ENCODE results near the gene TDRD9. TPM values are rescaled to one million over a fixed set of nuclear protein-coding genes. Genes with fewer than 3 reads are reported as not detected.
A peak's percentile ranks its signal among the peaks of the same experiment; 100 is the strongest.

Gene TDRD9
- total RNA-seq, 2 donors from 2014 or later, result 0.10 to 0.68 TPM

- no peaks in the 10 kb centered on the region for H3K9me3 Mint-ChIP-seq
- H3K36me3 Mint-ChIP-seq, result no peaks in the 10 kb centered on the region
- DNase-seq (ENCODE audit: low spot score in 2 of 2), result no peak
- H3K27ac Mint-ChIP-seq, result no peak overlapping the region
- ATAC-seq, result no peak
Observed at GRCh38 chr14:103995876-103996275, 67.6 kb downstream of the TDRD9 start.

GRCh38 chr14:103997391-103997790 lies 69.1 kb downstream of the TDRD9 start:
- no peak for ATAC-seq
- H3K27ac Mint-ChIP-seq, result no peak overlapping the region
- DNase-seq (ENCODE audit: low spot score in 2 of 2), result no peak
- H3K9me3 Mint-ChIP-seq, result no peaks in the 10 kb centered on the region
- no peaks in the 10 kb centered on the region for H3K36me3 Mint-ChIP-seq

- DNase-seq (ENCODE audit: low spot score in 2 of 2) (no peak), ATAC-seq (no peak)
- H3K36me3 Mint-ChIP-seq, result no peaks in the 10 kb centered on the region
- H3K9me3 Mint-ChIP-seq, result no peaks in the 10 kb centered on the region
- no peak overlapping the region for H3K27ac Mint-ChIP-seq
Observed at GRCh38 chr14:103998027-103998426, 69.8 kb downstream of the TDRD9 start.

GRCh38 chr14:103999795-104000440 lies 71.7 kb downstream of the TDRD9 start:
- peak in 1 of 2 donors; percentile 64 for ATAC-seq
- no peak for DNase-seq (ENCODE audit: low spot score in 2 of 2)
- H3K9me3 Mint-ChIP-seq, result no peaks in the 10 kb centered on the region
- H3K36me3 Mint-ChIP-seq, result no peaks in the 10 kb centered on the region
- no peak overlapping the region for H3K27ac Mint-ChIP-seq

GRCh38 chr14:104001003-104001402 lies 72.7 kb downstream of the TDRD9 start:
- ATAC-seq, result peak in 1 of 2 donors; percentile 67
- DNase-seq (ENCODE audit: low spot score in 2 of 2), result no peak
- Mint-ChIP-seq H3K27ac (no peak overlapping the region), H3K36me3 (no peaks in the 10 kb centered on the region), H3K9me3 (no peaks in the 10 kb centered on the region)

- H3K36me3 Mint-ChIP-seq, result no peaks in the 10 kb centered on the region
- H3K9me3 Mint-ChIP-seq, result no peaks in the 10 kb centered on the region
- no peak for ATAC-seq
- no peak for DNase-seq (ENCODE audit: low spot score in 2 of 2)
- H3K27ac Mint-ChIP-seq, result no peak overlapping the region
Observed at GRCh38 chr14:104003616-104004015, 75.4 kb downstream of the TDRD9 start.

- Mint-ChIP-seq H3K36me3 (no peaks in the 10 kb centered on the region), H3K27ac (peak overlapping the region in 1 of 2 donors; percentile 11), H3K9me3 (no peaks in the 10 kb centered on the region)
- no peak for DNase-seq (ENCODE audit: low spot score in 2 of 2)
- no peak for ATAC-seq
Observed at GRCh38 chr14:104004849-104005248, 76.6 kb downstream of the TDRD9 start.

- Mint-ChIP-seq H3K9me3 (no peaks in the 10 kb centered on the region), H3K36me3 (no peaks in the 10 kb centered on the region), H3K27ac (peak overlapping the region in 1 of 2 donors; percentile 11)
- DNase-seq (ENCODE audit: low spot score in 2 of 2) (no peak), ATAC-seq (no peak)
Observed at GRCh38 chr14:104005489-104005888, 77.2 kb downstream of the TDRD9 start.

GRCh38 chr14:104007121-104007520 lies 78.9 kb downstream of the TDRD9 start:
- ATAC-seq (no peak), DNase-seq (ENCODE audit: low spot score in 2 of 2) (no peak)
- no peaks in the 10 kb centered on the region for H3K36me3 Mint-ChIP-seq
- no peak overlapping the region for H3K27ac Mint-ChIP-seq
- H3K9me3 Mint-ChIP-seq, result no peaks in the 10 kb centered on the region

- DNase-seq (ENCODE audit: low spot score in 2 of 2), result no peak
- Mint-ChIP-seq H3K36me3 (no peaks in the 10 kb centered on the region), H3K27ac (no peak overlapping the region), H3K9me3 (no peaks in the 10 kb centered on the region)
- no peak for ATAC-seq
Observed at GRCh38 chr14:104009297-104009696, 81.0 kb downstream of the TDRD9 start.

GRCh38 chr14:104011824-104012517 lies 83.7 kb downstream of the TDRD9 start:
- DNase-seq (ENCODE audit: low spot score in 2 of 2) (no peak), ATAC-seq (no peak)
- Mint-ChIP-seq H3K36me3 (no peaks in the 10 kb centered on the region), H3K9me3 (no peaks in the 10 kb centered on the region), H3K27ac (no peak overlapping the region)

GRCh38 chr14:104014764-104015163 lies 86.5 kb downstream of the TDRD9 start:
- ATAC-seq, result no peak
- no peak for DNase-seq (ENCODE audit: low spot score in 2 of 2)
- H3K9me3 Mint-ChIP-seq, result no peaks in the 10 kb centered on the region
- no peaks in the 10 kb centered on the region for H3K36me3 Mint-ChIP-seq
- H3K27ac Mint-ChIP-seq, result no peak overlapping the region

- ATAC-seq (no peak), DNase-seq (ENCODE audit: low spot score in 2 of 2) (no peak)
- Mint-ChIP-seq H3K27ac (no peak overlapping the region), H3K36me3 (no peaks in the 10 kb centered on the region), H3K9me3 (no peaks in the 10 kb centered on the region)
Observed at GRCh38 chr14:104016873-104017650, 88.8 kb downstream of the TDRD9 start.

- no peaks in the 10 kb centered on the region for H3K36me3 Mint-ChIP-seq
- ATAC-seq, result no peak
- no peaks in the 10 kb centered on the region for H3K9me3 Mint-ChIP-seq
- no peak overlapping the region for H3K27ac Mint-ChIP-seq
- no peak for DNase-seq (ENCODE audit: low spot score in 2 of 2)
Observed at GRCh38 chr14:104019029-104019428, 90.8 kb downstream of the TDRD9 start.

- Mint-ChIP-seq H3K27ac (no peak overlapping the region), H3K36me3 (no peaks in the 10 kb centered on the region), H3K9me3 (no peaks in the 10 kb centered on the region)
- no peak for ATAC-seq
- no peak for DNase-seq (ENCODE audit: low spot score in 2 of 2)
Observed at GRCh38 chr14:104019806-104020205, 91.5 kb downstream of the TDRD9 start.

- Mint-ChIP-seq H3K9me3 (no peaks in the 10 kb centered on the region), H3K36me3 (no peaks in the 10 kb centered on the region), H3K27ac (no peak overlapping the region)
- no peak for ATAC-seq
- DNase-seq (ENCODE audit: low spot score in 2 of 2), result no peak
Observed at GRCh38 chr14:104020471-104020870, 92.2 kb downstream of the TDRD9 start.

- ATAC-seq, result no peak
- no peaks in the 10 kb centered on the region for H3K36me3 Mint-ChIP-seq
- no peaks in the 10 kb centered on the region for H3K9me3 Mint-ChIP-seq
- DNase-seq (ENCODE audit: low spot score in 2 of 2), result no peak
- H3K27ac Mint-ChIP-seq, result no peak overlapping the region
Observed at GRCh38 chr14:104023325-104024055, 95.2 kb downstream of the TDRD9 start.

All from activated naive CD4-positive, alpha-beta T cell treated with anti-CD3 and anti-CD28 coated beads, Interleukin-2, amount 50 U/mL, for 72 hours (primary cell).